Activated naive CD8-positive, alpha-beta T cell (primary cell): ENCODE data around the gene MAPK8IP3.
A peak's percentile ranks its signal among the peaks of the same experiment; 100 is the strongest.
"Not testable (repeated sequence)": the region's sequence is repeated elsewhere in the genome, so short reads cannot be mapped to it uniquely, and the experiment has no call there.

Source experiments
- H3K27ac Mint-ChIP-seq: one replicate; pipeline ENCODE4 v1.8.0; 2021; ENCODE audit warnings: mixed read lengths
- H3K27me3 Mint-ChIP-seq: one replicate; pipeline ENCODE4 v1.8.0; 2021; ENCODE audit warnings: mixed read lengths
- H3K36me3 Mint-ChIP-seq: one replicate; pipeline ENCODE4 v1.8.0; 2021; ENCODE audit warnings: mixed read lengths
- H3K4me1 Mint-ChIP-seq: one replicate; pipeline ENCODE4 v1.8.0; 2021; ENCODE audit warnings: low read depth, mixed read lengths
- H3K4me3 Mint-ChIP-seq: one replicate; pipeline ENCODE4 v1.8.0; 2021; ENCODE audit warnings: mild to moderate bottlenecking, mixed read lengths
- H3K9me3 Mint-ChIP-seq: one replicate; pipeline ENCODE4 v1.8.0; 2021; ENCODE audit warnings: low read depth, mixed read lengths

Gene MAPK8IP3

DNA sequence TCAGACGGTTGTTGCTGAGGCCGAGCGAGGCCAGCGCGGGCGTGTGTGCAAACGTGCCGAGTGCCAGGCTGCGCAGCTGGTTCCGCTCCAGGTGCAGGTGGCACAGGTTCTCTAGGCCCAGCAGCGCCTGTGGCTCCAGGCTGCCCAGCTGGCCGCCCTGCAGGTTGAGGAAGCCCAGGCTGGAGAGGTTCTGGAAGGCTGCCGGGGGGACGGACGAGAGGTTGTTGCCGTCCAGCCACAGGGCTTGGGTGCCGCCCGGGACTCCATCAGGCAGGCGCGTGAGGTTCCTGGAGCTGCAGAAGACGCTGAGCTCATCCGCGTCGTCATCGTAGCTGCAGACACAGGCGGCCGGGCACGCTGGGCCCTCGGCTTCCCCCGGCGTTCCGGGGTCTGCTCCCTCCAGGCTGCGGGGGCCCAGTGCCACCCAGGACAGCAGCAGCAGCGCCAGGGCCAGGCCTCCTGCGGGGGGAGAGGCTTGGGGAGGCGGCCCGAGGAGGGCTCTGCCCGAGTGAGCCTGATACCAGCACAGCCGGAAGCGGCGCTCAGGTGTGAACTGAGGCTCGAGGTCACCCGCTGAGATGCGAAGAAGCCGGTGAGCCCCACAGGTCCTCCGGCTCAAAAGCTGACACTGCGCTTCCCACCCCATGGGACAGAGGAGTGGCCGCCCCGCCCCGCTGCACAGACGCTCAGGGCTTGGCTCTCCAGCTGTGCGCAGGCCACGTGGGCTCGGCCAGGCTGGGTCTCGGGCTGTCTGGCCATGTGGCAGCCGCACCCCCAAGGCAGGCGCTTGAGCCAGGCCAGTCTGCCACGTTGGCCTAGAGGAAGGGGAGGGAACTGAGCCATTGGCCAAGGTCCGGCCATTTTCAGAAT is 86.2 kb downstream of the MAPK8IP3 start:
- H3K27me3 Mint-ChIP-seq = no peaks in the 10 kb centered on the region
- H3K4me3 Mint-ChIP-seq = no peak overlapping the region
- H3K9me3 Mint-ChIP-seq = no peaks in the 10 kb centered on the region
- no peak overlapping the region for H3K27ac Mint-ChIP-seq
- peaks cover 2% of the 10 kb centered on the region for H3K4me1 Mint-ChIP-seq
- peaks cover 1% of the 10 kb centered on the region for H3K36me3 Mint-ChIP-seq

DNA sequence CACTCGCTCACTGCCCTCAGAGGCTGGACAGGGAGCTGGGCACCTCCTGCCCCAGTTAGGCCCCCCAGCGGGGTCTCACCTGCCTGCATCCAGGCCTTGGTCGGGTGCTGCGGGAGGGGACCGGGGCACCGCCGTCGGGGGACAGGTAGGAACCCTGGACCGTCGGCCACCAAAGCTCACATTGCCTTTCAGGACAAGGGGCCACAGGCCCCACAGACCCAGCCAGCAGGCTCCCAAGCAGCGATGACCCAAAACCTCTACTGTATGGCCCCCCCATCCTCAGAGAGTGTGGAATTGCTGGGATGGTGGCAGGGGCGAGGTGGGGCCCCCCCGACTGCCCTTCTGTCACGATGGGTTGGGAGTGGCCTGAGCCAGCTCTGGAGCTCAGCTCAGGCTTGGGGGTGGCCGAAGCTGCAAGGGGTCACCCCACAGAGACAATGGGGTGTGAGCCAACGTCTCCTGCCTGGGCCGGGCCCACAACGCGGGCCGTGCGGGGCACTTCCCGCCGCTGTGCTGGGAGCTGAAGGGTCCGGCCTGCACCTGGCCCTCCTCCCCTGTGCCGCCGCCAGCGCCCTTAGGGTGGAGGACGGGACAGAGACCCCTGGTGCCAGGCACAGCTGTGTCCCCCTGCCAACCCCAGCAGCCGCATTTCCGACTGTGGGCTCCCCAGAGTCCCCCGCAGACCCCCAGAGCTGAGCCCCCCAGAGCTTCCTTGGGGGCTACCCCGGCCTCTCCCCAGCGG is 87.0 kb downstream of the MAPK8IP3 start:
- Mint-ChIP-seq H3K36me3 (peaks cover 2% of the 10 kb centered on the region), H3K4me3 (no peak overlapping the region), H3K4me1 (peaks cover 2% of the 10 kb centered on the region), H3K9me3 (no peaks in the 10 kb centered on the region), H3K27ac (no peak overlapping the region), H3K27me3 (no peaks in the 10 kb centered on the region)

DNA sequence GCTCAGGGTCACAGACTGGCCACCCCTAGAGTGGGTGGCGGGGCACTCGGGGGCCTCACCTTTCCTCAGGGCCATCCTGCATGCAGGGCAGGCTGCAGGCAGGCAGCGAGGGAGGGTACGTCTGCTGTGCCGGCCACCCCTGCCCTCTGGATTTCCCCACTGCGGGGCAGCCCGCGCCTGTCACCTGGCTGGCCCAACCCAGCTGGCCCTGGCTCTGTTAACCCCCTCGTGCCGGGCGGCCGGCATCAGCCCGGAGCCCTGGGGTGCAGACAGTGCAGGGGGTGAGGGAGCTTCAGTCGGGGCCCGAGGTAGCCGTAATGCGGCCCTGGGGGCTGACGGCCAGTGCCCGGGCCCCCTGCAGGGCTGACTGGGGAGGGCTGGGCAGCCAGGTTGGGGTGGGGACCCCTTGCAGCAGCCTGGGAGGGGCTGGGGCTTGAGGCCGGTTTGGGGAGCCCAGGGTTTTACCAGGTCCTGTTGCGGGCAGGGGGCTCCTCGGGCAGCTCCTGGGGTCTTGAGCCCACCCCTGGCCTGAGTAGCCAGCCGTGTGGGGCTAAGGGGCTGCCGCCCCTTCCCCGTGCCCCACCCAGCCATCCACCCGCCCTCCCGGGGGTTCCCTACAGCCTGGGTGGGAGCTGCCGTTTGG is 87.7 kb downstream of the MAPK8IP3 start, which contains the start of gene IGFALS:
Gene IGFALS, minus strand, starts transcription at position 128 of the 643 bp plus-strand sequence. Its CDS starts 53 bp downstream, at position 75.
- Mint-ChIP-seq H3K27ac (no peak within 1 kb of the TSS), H3K4me1 (peaks cover 2% of the 10 kb centered on the region), H3K9me3 (no peaks in the 10 kb centered on the region), H3K4me3 (no peak within 1 kb of the TSS), H3K27me3 (no peaks in the 10 kb centered on the region), H3K36me3 (peaks cover 2% of the 10 kb centered on the region)

DNA sequence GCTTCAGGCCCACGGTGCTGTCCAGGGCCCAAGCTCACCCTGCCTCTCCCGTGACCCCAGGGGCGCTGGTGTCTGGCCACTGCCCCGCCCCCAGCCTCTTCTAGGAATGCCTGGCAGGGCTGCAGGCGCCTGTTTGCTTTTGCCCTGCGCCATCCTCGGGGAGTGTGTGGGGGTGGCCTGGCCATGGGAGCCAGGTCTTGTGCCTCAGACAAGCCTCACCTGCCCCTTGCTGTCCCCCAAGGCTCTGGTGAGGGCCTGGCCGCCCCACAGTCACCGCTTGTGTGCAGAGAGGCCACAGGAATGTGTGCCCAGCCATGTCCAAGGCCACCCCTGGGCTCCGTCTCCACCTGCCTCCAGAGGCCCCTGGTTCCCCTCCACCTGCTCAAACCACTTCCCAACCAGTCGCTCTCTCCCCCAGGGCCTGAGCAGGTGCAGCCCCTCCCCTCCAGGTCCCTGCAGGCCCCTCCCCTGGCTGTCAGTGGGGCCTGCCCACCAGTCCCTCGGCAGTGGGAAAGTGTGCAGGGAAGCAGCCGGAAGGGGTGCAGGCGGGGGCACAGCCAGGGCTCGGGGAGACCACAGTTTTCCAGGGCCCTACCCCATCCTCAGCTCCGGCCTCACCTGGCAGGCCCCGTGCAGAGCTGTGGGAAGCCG is 88.4 kb downstream of the MAPK8IP3 start:
- Mint-ChIP-seq H3K4me3 (no peak overlapping the region), H3K4me1 (no peaks in the 10 kb centered on the region)

DNA sequence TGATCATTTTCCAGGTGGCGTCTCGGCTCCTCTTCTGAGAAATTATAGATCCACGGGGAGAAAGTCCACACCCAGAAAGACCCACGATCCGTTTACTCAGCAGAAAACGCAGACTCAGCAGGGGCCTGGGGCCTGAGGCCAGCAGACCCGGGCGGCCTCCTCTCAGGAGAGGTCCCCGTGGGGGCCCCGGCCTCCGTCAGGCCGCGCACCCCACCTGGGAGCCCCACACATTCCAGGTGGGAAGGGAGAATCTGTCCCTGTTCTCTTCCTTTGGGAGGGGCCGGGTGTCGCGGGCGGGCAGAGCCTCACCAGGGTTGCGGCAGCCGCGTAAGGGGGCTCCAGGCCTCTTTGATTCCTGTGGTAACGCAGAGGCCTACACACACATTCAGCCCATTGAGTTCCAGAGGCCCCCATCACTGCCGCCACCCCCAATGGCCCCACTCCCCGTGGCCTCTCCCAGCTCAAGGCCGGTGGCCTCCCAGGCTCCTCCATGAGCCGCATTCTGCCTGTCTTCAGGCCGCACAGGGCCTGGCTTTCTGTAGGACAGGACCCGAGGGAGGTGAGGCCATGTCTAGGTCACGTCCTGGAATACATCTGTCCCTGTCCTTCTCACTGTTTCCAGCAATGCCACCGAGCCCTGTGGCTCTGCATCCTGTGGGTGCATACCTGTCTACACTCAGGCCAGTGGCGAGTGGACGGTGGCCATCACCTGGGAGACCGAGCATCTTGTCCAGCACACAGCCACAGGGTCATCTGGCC is 89.1 kb downstream of the MAPK8IP3 start:
- no peak overlapping the region for H3K4me3 Mint-ChIP-seq
- no peak overlapping the region for H3K27ac Mint-ChIP-seq

More for the DNA sequence above, 88.4 kb downstream of the MAPK8IP3 start:
- Mint-ChIP-seq H3K9me3 (no peaks in the 10 kb centered on the region), H3K36me3 (peaks cover 2% of the 10 kb centered on the region), H3K27me3 (no peaks in the 10 kb centered on the region), H3K27ac (no peak overlapping the region)

DNA sequence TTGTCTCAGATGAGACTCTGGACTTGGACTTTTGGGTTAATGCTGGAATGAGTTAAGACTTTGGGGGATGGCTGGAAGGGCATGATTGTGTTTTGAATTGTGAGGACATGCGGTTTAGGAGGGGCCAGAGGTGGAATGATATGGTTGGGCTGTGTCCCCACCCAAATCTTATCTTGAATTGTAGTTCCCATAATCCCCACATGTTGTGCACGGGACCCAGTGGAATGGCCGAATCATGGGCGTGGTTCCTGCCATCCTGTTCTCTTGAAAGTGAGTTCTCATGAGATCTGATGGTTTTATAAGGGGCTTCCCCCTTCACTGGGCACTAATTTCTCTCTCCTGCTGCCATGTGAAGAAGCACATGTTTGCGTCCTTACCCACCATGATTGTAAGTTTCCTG is 93.3 kb downstream of the MAPK8IP3 start:
- H3K9me3 Mint-ChIP-seq, H3K4me3 Mint-ChIP-seq, H3K36me3 Mint-ChIP-seq, H3K27me3 Mint-ChIP-seq, H3K4me1 Mint-ChIP-seq, H3K27ac Mint-ChIP-seq: not testable (repeated sequence)

More for the DNA sequence above, 89.1 kb downstream of the MAPK8IP3 start:
- Mint-ChIP-seq H3K9me3 (no peaks in the 10 kb centered on the region), H3K4me1 (no peaks in the 10 kb centered on the region), H3K36me3 (peaks cover 2% of the 10 kb centered on the region), H3K27me3 (no peaks in the 10 kb centered on the region)

DNA sequence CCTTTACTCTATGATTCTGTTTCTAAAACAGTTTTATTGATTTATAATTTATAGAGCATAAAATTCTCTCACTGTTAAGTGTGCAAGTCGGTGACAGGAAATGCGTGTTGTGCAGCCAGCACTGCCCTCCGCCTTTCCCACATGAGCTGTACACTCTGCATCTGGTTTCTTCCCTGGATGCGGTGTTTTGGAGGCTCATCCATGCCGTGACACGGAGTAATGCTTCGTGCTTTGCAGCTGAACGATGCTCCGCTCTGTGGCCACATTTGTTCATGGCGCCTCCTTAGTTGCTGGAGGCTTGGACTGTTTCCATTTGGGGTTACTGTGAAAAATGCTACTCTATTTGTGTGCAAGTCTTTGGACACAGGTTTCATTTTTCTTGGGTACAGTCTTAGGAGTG is 94.7 kb downstream of the MAPK8IP3 start:
- H3K9me3 Mint-ChIP-seq = no peaks in the 10 kb centered on the region
- H3K4me3 Mint-ChIP-seq = no peak overlapping the region
- H3K36me3 Mint-ChIP-seq = peaks cover 5% of the 10 kb centered on the region
- no peak overlapping the region for H3K27ac Mint-ChIP-seq
- peaks cover 2% of the 10 kb centered on the region for H3K4me1 Mint-ChIP-seq
- H3K27me3 Mint-ChIP-seq = no peaks in the 10 kb centered on the region

DNA sequence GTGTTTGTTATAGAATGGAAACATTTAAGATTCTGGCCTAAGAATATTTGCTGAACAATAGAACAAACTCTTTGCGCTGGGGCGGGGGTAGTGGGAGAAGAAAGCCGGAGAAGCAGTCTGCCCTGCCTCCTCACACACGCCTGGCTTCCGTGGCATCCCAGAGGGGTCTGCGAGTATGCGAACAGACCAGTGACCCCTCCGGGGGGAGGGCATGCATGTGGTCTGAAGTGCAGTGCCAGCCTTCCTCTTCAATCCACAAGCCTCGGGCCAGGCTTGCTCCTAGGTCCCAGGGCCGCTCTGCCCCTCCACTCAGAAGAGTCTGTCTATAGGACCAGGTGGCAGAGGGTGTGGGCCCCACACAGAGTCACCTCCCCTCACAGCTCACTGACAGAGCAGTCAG is 101.6 kb downstream of the MAPK8IP3 start:
- Mint-ChIP-seq H3K9me3 (no peaks in the 10 kb centered on the region), H3K36me3 (peaks cover 8% of the 10 kb centered on the region), H3K4me3 (no peak overlapping the region), H3K4me1 (peaks cover 3% of the 10 kb centered on the region), H3K27me3 (no peaks in the 10 kb centered on the region), H3K27ac (no peak overlapping the region)

DNA sequence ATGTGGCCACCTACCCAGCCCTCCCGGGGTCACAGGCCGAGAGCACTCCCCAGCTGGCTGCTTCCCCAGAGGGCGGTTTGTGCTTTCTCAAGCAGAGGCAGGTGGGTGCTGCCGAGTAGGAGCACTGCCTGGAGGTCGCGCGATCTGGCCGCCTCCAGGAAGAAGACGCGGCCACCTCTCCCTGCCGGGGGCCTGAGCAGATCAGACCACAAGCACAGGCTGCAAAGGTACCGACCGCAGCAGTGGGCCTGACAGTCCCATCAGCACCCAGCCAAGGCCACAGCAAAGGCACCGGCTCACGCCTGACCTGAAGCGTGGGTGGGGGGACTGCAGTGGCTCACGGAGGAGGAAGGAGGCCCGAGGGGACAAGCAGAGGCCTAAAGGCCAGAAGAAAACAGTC is 102.7 kb downstream of the MAPK8IP3 start:
- peaks cover 10% of the 10 kb centered on the region for H3K4me1 Mint-ChIP-seq
- no peaks in the 10 kb centered on the region for H3K27me3 Mint-ChIP-seq
- no peak overlapping the region for H3K27ac Mint-ChIP-seq
- H3K36me3 Mint-ChIP-seq = peaks cover 8% of the 10 kb centered on the region
- H3K4me3 Mint-ChIP-seq = no peak overlapping the region
- H3K9me3 Mint-ChIP-seq = no peaks in the 10 kb centered on the region

DNA sequence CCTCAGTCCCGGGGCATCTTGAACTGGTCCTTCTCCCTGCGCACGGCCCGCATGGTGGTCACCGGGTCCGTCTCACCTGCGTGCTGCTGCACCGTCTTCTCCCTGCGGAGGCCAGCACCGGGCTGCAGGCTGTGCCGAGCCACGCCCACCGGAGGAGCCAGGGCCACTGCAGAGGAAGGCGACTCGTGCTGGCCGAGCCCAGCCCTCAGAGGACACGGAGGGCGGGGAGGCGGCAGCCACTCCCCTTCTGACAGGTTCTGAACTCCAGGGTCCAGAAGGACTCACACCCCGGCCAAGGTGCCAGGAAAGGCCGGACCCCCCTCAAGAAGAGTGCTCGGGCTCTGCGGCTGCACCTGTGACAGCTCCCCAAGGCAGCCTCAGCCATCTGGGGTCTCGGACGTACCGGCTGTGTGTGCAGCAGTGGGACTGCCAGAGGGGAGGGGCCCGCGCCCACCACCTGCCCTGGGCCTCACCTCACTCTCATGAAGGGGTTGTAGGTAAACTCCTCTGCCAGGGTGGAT is 103.3 kb downstream of the MAPK8IP3 start:
- H3K36me3 Mint-ChIP-seq = peaks cover 8% of the 10 kb centered on the region

DNA sequence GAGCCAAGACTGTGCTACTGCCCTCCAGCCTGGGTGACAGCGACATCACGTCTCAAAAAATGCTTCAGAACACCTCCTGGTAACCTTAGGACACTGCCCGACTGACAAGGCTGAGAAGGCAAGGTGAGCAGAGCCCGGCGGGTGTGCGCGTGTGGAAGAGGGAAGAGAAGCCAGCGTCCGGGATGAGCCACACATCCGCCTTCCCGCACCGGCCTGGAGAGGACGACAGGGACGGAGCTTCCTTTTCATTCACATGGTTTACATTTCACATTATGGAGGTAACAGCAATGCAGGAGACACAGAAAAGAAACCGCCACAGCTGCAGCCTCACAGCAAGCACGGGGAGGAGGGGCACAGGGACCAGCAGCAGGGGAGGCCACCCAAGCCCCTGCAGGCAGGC is 104.1 kb downstream of the MAPK8IP3 start:
- Mint-ChIP-seq H3K4me1 (peaks cover 10% of the 10 kb centered on the region), H3K9me3 (no peaks in the 10 kb centered on the region), H3K27me3 (no peaks in the 10 kb centered on the region), H3K4me3 (no peak overlapping the region), H3K36me3 (peaks cover 8% of the 10 kb centered on the region), H3K27ac (no peak overlapping the region)

More for the DNA sequence above, 103.3 kb downstream of the MAPK8IP3 start:
- Mint-ChIP-seq H3K27ac (no peak overlapping the region), H3K4me1 (peaks cover 10% of the 10 kb centered on the region), H3K27me3 (no peaks in the 10 kb centered on the region), H3K4me3 (no peak overlapping the region), H3K9me3 (no peaks in the 10 kb centered on the region)

DNA sequence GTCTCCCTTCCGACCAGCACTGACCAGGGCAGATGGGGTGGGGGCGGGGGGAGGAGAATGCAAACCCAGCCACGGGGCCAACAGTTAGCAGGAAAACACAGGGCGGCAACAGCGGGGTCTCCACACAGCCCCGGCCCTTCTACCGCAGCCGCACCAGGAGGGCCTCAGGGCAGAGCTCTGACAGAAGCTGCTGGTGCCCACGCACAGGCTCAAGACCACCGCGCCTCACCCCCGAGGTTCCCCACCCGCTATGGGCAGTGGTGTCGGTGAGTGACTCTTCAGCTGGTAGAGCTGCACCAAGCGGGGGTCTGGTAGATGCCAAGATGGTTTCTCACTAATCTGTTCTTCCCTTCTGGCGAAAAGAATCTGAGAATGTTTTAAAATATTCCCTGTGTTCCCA is 104.5 kb downstream of the MAPK8IP3 start:
- Mint-ChIP-seq H3K36me3 (peaks cover 7% of the 10 kb centered on the region), H3K4me3 (no peak overlapping the region), H3K27ac (no peak overlapping the region)

DNA sequence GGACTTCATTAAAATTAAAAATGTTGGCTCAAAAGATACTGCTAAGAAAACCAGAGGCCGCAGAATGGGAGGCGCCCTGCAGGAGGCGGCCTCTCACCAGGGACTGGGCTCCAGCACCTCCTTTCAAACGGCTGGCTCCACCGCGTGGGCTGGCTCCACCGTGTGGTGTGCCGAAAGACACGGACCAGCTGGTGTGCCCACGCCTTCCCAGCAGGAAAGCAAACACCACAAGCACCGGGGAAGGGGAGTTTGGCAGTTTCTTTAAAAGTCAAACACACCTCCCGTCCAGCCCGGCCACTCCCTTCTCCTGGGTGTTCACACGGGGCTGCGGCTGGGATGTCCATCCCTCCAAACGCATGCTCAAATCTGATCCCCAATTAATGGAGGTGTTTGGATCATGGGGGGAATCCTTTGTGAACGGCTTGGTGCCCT is 106.8 kb downstream of the MAPK8IP3 start:
- no peaks in the 10 kb centered on the region for H3K27me3 Mint-ChIP-seq
- no peak overlapping the region for H3K4me3 Mint-ChIP-seq
- H3K27ac Mint-ChIP-seq = peak overlapping the region; percentile 82
- peaks cover 10% of the 10 kb centered on the region for H3K4me1 Mint-ChIP-seq
- no peaks in the 10 kb centered on the region for H3K9me3 Mint-ChIP-seq
- H3K36me3 Mint-ChIP-seq = no peaks in the 10 kb centered on the region

More for the DNA sequence above, 104.5 kb downstream of the MAPK8IP3 start:
- H3K9me3 Mint-ChIP-seq = no peaks in the 10 kb centered on the region
- H3K4me1 Mint-ChIP-seq = peaks cover 10% of the 10 kb centered on the region
- H3K27me3 Mint-ChIP-seq = no peaks in the 10 kb centered on the region

DNA sequence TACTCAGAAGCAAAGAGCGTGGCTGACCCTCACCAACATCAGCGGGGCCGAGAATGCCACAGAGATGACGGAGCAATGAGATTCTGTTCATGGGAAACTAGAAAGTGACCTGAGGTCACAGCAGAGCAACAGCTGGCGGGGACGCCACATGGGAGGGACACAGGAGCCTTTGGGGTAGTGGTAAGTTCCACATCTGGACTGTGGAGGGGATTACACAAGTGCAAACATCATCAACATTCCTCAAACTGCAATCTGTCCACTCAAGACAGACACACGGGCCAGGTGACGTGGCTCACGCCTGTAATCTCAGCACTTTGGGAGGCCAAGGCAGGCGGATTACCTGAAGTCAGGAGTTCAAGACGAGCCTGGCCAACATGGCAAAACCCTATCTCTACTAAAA is 109.5 kb downstream of the MAPK8IP3 start:
- H3K27me3 Mint-ChIP-seq = no peaks in the 10 kb centered on the region
- H3K4me1 Mint-ChIP-seq = peaks cover 10% of the 10 kb centered on the region

More for the DNA sequence above, 109.5 kb downstream of the MAPK8IP3 start:
- Mint-ChIP-seq H3K4me3 (no peak overlapping the region), H3K9me3 (no peaks in the 10 kb centered on the region), H3K27ac (peak overlapping the region; percentile 50), H3K36me3 (no peaks in the 10 kb centered on the region)
